Esophagus squamous epithelium (tissue), 5 donors: ENCODE results near the gene PRAME. TPM values are rescaled to one million over a fixed set of nuclear protein-coding genes. Genes with fewer than 3 reads are reported as not detected.

Experiments used
- DNase-seq: peaks from one replicate; lab custom pipeline; 2025; lab: John Stamatoyannopoulos, UW
- H3K27ac ChIP-seq, 4 donors: fragments of 200-600 bp; sonication (generic); one replicate each; pipeline ENCODE4 v1.5.1; 2016 to 2019; ENCODE audit warnings: mild to moderate bottlenecking in 1 of 4
- H3K27me3 ChIP-seq, 4 donors: fragments of 200-600 bp; sonication (generic); 1 replicate in 3 of 4; 2 replicates in 1 of 4; pipeline versions ENCODE4 v1.5.1 to v1.6.0; 2017 to 2021; ENCODE audit warnings: antibody characterized with exemption in 1 of 4
- H3K36me3 ChIP-seq, 3 donors: fragments of 200-600 bp; sonication (generic); one replicate each; pipeline ENCODE4 v1.5.1; 2016 to 2019
- H3K4me1 ChIP-seq, 3 donors: fragments of 200-600 bp; sonication (generic); one replicate each; pipeline ENCODE4 v1.5.1; 2017 to 2019
- H3K4me3 ChIP-seq, 4 donors: fragments of 200-600 bp; sonication (generic); 1 replicate in 3 of 4; 2 replicates in 1 of 4; pipeline ENCODE4 v1.5.1; 2016 to 2019; ENCODE audit warnings: mild to moderate bottlenecking in 2 of 4, moderate library complexity in 1 of 4
- H3K9me3 ChIP-seq, 3 donors: fragments of 200-600 bp; sonication (generic); one replicate each; pipeline ENCODE4 v1.5.1; 2016 to 2019
- POLR2A ChIP-seq, 4 donors: fragments of 450-650 bp; IDR thresholded peaks; one replicate each; pipeline ENCODE4 v1.6.1; 2017; ENCODE audit warnings: antibody characterized with exemption in 4 of 4, mild to moderate bottlenecking in 4 of 4, moderate library complexity in 3 of 4
- WGBS, 2 donors: methylation state at CpG; one replicate each; pipeline ENCODE4 v1.1.5; 2018; 5-methylcytosine and 5-hydroxymethylcytosine counted together
- intact Hi-C: fragments of 100-400 bp; cut with DNase I; formaldehyde crosslinking; loops from one replicate; pipeline ENCODE4 v1.15.0; 2022
- total RNA-seq, 4 donors: library from RNA; depleted of rRNA; stranded (reverse); fragments of >200 nt; gene quantifications; one replicate each; pipeline ENCODE4 v1.1.0, GENCODE V29; 2016
- TF ChIP-seq, protein P1 (sequence below), 6 experiments: fragments of 450-650 bp in 4 of 6; fragments of 200-600 bp in 2 of 6; sonication (generic) in 2 of 6; IDR thresholded peaks; one replicate each; pipeline ENCODE4 v1.5.1; 2016 to 2019; ENCODE audit warnings: antibody characterized with exemption in 6 of 6, mild to moderate bottlenecking in 4 of 6, moderate library complexity in 4 of 6
- donor health status: DM: yes; HTN: yes; CAD: no.

The PRAME gene
- total RNA-seq, 4 donors from 2014 or later, result not detected

DNA sequence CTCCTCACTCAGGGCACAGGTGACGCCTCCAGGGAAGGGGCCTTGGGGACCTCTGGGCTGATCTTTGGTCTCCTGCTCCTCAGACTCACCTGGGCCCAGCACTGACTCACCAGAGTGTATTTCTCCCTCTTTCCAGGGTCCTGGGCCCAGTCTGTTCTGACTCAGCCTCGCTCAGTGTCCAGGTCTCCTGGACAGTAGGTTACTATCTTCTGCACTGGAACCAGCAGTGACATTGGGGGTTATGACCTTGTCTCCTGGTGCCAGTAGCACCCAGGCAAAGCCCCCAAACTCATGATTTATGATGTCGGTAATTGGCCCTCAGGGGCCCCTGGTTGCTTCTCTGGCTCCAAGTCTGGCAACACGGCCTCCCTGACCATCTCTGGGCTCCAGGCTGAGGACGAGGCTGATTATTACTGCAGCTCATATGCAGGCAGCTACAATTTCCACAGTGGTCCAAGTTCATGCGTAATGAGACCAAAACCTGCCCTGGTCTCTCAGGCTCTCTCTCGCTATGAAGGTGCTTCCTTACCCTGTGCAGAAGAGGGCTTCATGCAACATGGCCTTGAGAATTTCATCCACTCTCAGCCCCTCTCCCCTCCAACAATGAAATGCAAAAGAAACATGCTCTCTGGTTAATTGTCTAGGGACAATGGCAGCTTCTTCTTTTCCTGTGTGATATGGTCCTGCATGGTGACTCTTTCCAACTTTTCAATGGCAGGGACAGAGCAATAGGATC, 21.0 kb upstream of the PRAME start:
- TF ChIP-seq, protein P1, sequence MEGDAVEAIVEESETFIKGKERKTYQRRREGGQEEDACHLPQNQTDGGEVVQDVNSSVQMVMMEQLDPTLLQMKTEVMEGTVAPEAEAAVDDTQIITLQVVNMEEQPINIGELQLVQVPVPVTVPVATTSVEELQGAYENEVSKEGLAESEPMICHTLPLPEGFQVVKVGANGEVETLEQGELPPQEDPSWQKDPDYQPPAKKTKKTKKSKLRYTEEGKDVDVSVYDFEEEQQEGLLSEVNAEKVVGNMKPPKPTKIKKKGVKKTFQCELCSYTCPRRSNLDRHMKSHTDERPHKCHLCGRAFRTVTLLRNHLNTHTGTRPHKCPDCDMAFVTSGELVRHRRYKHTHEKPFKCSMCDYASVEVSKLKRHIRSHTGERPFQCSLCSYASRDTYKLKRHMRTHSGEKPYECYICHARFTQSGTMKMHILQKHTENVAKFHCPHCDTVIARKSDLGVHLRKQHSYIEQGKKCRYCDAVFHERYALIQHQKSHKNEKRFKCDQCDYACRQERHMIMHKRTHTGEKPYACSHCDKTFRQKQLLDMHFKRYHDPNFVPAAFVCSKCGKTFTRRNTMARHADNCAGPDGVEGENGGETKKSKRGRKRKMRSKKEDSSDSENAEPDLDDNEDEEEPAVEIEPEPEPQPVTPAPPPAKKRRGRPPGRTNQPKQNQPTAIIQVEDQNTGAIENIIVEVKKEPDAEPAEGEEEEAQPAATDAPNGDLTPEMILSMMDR (IDR thresholded peaks at IDR 0.05), result no peak
- no peak for TF ChIP-seq POLR2A (IDR thresholded peaks at IDR 0.05)
- Histone ChIP-seq H3K4me1 (no peaks in the 10 kb centered on the region), H3K27ac (no peak overlapping the region), H3K36me3 (no peaks in the 10 kb centered on the region), H3K27me3 (peaks cover 0 to 61% (median 0%) of the 10 kb centered on the region in 4 donors), H3K4me3 (no peak overlapping the region), H3K9me3 (no peaks in the 10 kb centered on the region)
- no peak for DNase-seq
- intact Hi-C loops, result no loop called here
- 80 to 89% methylated on average over 4 of the region's 7 CpGs for WGBS, 2 donors

DNA sequence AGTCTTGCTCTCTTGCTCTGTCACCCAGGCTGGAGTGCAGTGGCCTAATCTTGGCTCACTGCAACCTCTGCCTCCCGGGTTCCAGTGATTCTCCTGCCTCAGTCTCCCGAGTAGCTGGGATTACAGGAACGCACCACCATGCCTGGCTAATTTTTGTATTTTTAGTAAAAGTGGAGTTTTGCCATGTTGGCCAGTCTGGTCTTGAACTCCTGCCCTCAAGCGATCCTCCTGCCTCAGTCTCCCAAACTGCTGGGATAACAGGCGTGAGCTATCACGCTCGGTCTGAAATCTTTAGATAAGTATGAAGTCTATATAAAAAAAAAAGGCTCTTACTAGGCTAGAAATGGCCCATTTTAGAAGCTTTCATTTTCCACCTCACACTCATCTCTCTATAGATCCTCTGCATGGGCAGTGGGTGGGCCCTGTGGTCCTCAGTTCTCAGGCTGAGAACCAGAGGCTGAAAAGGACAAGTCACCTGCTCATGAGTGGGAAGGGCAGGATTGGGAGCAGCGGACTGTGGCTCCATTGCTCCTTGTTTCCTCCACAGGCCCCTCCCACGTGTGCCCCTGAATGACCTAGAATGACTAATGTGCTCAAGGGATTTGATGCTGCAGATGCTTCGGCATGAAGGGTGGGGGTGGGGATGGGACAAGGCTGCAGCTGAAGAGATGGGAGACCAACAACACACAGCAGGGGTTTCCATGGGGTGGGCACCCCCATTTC, 19.8 kb upstream of the PRAME start:
- Histone ChIP-seq H3K27ac (no peak overlapping the region), H3K36me3 (no peaks in the 10 kb centered on the region), H3K9me3 (no peaks in the 10 kb centered on the region), H3K4me3 (no peak overlapping the region), H3K4me1 (no peaks in the 10 kb centered on the region), H3K27me3 (peaks cover 0 to 60% (median 0%) of the 10 kb centered on the region in 4 donors)
- TF ChIP-seq, protein P1 (IDR thresholded peaks at IDR 0.05), result no peak
- TF ChIP-seq POLR2A (IDR thresholded peaks at IDR 0.05), result no peak
- 69 to 96% methylated on average over 7 to 9 of the region's 10 CpGs for WGBS, 2 donors
- DNase-seq, result no peak
- intact Hi-C loops, result no loop called here

DNA sequence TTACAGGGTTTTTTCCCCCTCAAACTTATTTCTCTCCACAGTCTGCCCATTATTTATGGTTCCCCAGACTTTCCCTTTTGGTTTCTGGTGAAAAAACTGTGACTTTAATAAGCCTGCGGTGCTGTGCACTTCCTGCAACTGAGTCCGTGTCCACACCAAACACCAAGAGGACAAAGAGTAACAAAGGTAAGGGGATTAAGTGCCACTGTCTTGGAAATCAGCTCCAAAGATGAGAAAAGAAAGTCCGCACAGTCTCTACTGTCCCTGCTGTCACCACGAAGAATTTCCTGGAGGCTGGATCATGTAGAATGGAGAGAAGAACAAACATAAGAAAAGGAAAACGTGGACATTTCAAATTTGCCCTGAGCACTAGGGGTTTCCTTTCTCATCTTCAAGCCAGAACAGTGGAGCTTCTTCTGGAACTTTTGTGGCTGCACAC, 17.9 kb upstream of the PRAME start:
- no peaks in the 10 kb centered on the region for H3K4me1 ChIP-seq
- intact Hi-C loops, result no loop called here
- DNase-seq, result no peak
- no peaks in the 10 kb centered on the region for H3K36me3 ChIP-seq
- no peak for TF ChIP-seq POLR2A (IDR thresholded peaks at IDR 0.05)
- TF ChIP-seq, protein P1 (IDR thresholded peaks at IDR 0.05), result no peak
- no peak overlapping the region for H3K4me3 ChIP-seq
- H3K27me3 ChIP-seq, result peaks cover 0 to 52% (median 0%) of the 10 kb centered on the region in 4 donors
- no peak overlapping the region for H3K27ac ChIP-seq
- 47 to 53% methylated on average over 2 to 3 of the region's 5 CpGs for WGBS, 2 donors
- H3K9me3 ChIP-seq, result no peaks in the 10 kb centered on the region

DNA sequence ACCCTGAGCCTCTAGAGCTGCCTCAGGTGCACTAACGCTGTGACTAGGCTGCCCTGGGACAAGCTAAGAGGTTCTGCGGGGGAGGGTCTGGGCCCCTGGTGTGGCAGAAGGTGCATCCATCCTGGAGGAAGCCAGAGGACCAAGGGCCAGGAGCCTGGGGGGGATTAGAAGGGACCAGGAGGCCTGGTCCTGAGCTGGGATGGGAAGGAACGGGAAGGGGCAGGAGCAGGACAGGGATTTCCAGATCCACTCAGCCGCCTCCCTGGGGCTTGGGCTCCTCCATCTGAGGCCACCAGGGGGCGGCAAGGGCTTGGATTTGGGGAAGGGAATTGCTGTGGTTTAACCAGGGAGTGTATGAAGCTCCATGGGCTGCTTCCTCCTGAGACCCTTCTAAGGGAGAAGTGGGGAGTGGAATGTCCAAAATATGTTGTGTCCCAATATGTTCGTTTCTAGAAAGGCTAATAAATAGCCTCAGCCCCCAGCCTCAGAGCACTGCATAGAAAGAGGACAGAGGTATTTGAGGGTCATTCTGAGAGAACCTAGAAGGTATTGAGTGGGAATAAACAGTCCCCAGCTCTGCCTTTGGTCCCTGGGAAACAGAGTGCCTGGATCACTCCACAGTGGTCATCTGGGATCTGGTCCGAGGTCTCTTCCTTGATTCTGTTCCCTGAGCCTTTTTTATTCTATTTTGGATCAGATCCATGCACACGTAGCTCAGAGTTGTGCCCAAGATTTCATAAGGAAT, 17.4 kb upstream of the PRAME start:
- Histone ChIP-seq H3K27ac (no peak overlapping the region), H3K27me3 (peaks cover 0 to 50% (median 0%) of the 10 kb centered on the region in 4 donors), H3K4me1 (no peaks in the 10 kb centered on the region), H3K4me3 (no peak overlapping the region), H3K36me3 (no peaks in the 10 kb centered on the region), H3K9me3 (no peaks in the 10 kb centered on the region)
- no peak for DNase-seq
- TF ChIP-seq, protein P1 (IDR thresholded peaks at IDR 0.05), result peak; percentile 28 to 53 (median 30)
- TF ChIP-seq POLR2A (IDR thresholded peaks at IDR 0.05), result no peak
- intact Hi-C loops, result no loop called here
- 33 to 36% methylated on average over 3 to 7 of the region's 8 CpGs for WGBS, 2 donors
